ENCODE results near the gene CBFA2T3. TPM values are rescaled to one million over a fixed set of nuclear protein-coding genes. Genes with fewer than 3 reads are reported as not detected.

CBFA2T3 gene
- total RNA-seq, 4 donors from 2014 or later = 0.84 to 12.6 (median 1.4) TPM

DNA sequence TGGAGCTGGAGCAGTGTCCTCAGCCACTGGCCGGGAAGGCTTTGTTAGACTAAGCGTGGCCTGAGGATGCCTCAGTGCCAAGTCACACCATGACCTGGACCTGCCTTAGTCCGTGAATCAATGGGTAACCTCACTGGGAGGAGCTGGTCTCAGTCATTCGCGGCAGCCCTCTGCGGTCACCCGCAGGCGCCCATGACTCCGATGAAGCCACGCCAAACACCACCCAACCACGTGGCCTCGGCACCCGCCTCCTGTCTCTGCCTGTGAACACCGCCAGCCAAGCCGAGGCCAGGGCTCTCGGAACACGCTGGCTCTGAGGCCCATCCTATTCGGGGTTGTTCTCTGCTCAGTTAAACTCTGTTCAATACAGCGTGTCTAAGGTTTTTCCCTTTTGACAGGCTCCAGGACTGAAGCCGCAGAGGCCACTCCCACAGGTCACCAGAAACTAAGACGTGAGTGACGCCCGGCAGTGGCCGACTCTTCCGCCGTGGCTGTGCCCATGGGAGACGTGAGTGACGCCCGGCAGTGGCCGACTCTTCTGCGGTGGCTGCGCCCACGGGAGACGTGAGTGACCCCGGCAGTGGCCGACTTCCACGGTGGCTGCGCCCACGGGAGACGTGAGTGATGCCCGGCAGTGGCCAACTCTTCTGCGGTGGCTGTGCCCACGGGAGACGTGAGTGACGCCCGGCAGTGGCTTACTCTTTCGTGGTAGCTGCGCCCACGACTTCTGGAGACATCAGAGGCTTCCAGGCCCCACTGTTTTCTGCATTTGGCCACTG lies 93.7 kb downstream of the CBFA2T3 start:
- TF ChIP-seq, protein P1, sequence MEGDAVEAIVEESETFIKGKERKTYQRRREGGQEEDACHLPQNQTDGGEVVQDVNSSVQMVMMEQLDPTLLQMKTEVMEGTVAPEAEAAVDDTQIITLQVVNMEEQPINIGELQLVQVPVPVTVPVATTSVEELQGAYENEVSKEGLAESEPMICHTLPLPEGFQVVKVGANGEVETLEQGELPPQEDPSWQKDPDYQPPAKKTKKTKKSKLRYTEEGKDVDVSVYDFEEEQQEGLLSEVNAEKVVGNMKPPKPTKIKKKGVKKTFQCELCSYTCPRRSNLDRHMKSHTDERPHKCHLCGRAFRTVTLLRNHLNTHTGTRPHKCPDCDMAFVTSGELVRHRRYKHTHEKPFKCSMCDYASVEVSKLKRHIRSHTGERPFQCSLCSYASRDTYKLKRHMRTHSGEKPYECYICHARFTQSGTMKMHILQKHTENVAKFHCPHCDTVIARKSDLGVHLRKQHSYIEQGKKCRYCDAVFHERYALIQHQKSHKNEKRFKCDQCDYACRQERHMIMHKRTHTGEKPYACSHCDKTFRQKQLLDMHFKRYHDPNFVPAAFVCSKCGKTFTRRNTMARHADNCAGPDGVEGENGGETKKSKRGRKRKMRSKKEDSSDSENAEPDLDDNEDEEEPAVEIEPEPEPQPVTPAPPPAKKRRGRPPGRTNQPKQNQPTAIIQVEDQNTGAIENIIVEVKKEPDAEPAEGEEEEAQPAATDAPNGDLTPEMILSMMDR (IDR thresholded peaks at IDR 0.05) = no peak
- DNase-seq (ENCODE audit: low spot score) (no peak), ATAC-seq (ENCODE audit: low FRiP score) (no peak)

DNA sequence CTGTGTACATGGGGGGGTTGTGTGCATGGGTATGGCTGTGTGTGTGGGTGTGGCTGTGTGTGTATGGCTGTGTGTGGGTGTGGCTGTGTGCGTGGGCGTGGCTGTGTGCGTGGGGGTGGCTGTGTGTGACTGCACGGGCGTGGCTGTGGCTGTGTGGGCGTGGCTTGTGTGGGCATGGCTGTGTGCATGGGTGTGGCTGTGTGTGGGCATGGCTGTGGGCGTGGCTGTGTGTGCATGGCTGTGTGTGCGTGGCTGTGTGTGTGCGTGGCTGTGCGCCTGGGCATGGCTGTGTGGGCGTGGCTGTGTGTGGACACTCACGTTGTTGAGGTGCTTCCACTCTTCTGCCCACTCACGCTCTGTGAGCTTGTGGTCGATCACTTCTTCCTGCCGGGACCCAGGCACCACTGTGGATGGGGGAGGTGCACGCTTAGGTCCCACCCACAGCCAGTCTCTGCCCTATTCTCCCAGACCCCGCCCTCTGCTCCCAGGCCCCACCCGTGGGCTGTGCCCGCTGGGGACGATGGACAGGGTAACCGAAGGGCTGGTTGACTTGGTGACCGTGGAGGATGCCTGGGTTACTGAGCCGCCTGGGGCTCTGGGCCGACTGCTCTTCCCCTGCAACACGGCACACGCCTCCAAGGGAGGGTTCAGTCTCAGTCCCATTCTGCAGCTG lies 94.5 kb downstream of the CBFA2T3 start:
- no peak for ATAC-seq (ENCODE audit: low FRiP score)
- TF ChIP-seq, protein P1 (IDR thresholded peaks at IDR 0.05) = no peak

DNA sequence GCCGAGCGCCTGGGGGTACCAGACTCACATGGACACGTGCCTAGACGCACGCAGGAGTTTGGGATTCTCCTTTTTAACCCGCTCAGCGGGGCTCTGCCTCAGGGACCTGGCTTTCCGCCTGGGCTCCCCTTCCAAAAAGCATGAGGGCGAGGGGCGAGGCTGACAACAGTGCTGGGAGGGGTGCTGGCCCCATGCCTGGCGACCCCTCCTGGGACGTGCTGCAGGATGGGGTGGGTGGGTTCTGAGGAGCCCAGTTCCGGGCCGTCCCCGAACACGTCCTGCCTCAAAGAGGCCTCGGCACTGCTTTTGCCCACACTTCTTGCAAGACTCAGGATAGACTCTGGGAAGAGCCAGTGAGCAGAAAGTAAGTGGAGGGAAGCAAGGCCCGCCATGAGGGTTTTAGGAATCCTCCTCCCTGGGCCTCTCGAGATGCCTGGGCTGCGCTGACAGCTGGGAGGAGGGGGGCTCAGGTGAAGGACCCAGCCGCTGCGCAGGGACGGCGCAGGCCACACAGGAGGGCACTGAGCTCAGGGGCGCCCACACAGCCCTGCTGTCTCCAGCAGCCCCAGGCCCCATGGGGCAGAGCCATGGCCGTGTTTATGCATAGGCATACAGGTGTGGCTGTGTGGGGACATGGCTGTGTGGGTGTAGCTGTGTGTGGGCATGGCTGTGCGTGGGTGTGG lies 95.2 kb downstream of the CBFA2T3 start:
- DNase-seq (ENCODE audit: low spot score) = no peak
- no peak for ATAC-seq (ENCODE audit: low FRiP score)
- TF ChIP-seq, protein P1 (IDR thresholded peaks at IDR 0.05) = no peak

More for the DNA sequence above, 94.5 kb downstream of the CBFA2T3 start:
- no peak for DNase-seq (ENCODE audit: low spot score)

DNA sequence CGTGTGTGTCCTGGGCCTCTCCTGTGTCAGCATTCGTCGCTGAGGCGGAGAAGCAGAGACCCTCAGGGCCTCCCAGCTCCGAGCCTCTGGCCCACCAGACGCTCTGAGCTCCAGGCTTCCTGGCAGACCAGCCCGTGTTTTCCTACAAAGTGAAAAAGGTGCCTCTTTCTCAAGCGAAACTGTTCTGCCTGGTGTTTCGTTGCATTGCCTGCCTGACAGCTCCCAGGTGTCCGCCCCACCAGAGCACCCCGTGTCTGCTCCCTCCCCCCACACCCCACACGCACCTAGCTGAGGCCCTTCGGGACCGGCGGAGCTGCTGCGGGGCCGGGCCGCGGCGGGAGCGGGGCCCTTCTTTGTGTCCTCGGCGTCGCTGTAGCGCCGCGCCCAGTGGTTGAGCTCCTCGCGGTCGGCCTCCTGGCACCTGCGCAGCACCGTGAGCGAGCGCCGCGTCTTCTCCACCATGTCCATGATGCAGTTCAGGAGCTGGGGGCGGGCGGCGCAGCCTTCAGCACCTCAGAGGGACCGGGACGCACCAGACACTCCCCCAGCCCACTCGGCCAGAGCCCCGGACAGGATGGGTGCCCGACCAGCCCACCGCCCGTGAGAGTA lies 95.9 kb downstream of the CBFA2T3 start:
- no peak for ATAC-seq (ENCODE audit: low FRiP score)
- TF ChIP-seq, protein P1 (IDR thresholded peaks at IDR 0.05) = no peak
- no peak for DNase-seq (ENCODE audit: low spot score)

DNA sequence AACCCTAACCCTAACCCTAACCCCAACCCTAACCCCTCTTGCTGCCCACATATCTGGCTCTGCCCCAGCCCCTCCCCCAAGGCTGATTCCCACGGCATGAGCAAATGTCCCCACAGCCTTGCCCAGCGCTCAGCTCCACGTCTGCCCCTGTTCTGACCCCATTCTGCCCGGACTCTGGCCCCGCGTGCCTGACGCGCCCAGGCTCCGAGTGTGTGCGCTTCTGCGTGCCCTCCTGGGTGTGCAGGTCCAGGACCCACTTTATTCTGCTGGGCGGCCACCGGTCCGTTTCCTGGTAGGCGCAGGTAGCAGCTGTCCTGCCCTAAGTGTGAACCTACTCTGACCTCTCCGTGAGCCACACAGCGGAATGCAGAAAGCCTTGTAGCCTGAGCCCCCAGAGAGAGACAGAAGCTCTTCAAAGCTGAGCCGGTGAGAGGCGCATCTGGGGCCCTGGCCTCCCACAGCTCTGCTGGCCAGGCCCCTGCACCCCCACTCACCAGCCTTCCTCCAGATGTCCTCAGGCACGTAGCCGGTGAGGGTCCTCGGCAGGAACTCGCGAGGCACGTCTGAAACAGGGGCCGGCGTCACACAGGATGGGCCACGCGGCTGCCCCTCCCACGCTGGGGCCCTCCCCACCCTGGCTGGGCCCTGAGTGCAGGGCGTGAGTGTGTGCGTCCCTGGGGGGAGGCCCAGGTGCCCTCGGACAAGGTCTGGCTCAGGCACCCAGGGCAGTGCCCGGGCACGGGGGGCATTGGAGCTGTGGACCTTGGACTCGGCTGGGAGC lies 96.6 kb downstream of the CBFA2T3 start:
- TF ChIP-seq, protein P1 (IDR thresholded peaks at IDR 0.05) = no peak
- DNase-seq (ENCODE audit: low spot score) (no peak), ATAC-seq (ENCODE audit: low FRiP score) (no peak)

DNA sequence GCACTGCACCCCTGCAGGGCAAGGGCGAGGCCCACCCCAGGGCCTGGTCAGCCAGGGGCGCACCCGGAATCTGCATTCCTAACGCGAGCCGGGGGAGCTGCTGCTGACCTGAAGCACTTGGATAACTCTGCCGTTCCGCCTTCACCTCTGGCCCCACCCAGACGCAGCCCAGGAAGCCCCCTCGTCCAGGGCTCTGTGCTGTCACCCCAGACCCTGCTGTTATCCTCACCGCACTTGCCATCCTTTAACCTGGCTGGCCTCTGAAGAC lies 97.3 kb downstream of the CBFA2T3 start:
- no peak for DNase-seq (ENCODE audit: low spot score)
- TF ChIP-seq, protein P1 (IDR thresholded peaks at IDR 0.05) = no peak
- no peak for ATAC-seq (ENCODE audit: low FRiP score)

Data from omental fat pad (tissue), 4 donors.